ENCODE results near the gene B3GALT6.

- TF ChIP-seq CTCF (tag by site-specific recombination; IDR thresholded peaks at IDR 0.05) (no peak), SETDB1 (IDR thresholded peaks at IDR 0.05; ENCODE audit: insufficient read length, low read length) (no peak), YY1 (tag by site-specific recombination; IDR thresholded peaks at IDR 0.05) (no peak), BCL11A (tag by site-specific recombination; IDR thresholded peaks at IDR 0.05; ENCODE audit: low read depth) (no peak), ZFP41 (tag by site-specific recombination; IDR thresholded peaks at IDR 0.05; ENCODE audit: borderline replicate concordance) (no peak), SCRT2 (tag by site-specific recombination; IDR thresholded peaks at IDR 0.05) (no peak)
Observed at GRCh38 chr1:1203561-1204424, 28.2 kb upstream of the B3GALT6 start.
